ENCODE results near the gene LIPT2.

DNA sequence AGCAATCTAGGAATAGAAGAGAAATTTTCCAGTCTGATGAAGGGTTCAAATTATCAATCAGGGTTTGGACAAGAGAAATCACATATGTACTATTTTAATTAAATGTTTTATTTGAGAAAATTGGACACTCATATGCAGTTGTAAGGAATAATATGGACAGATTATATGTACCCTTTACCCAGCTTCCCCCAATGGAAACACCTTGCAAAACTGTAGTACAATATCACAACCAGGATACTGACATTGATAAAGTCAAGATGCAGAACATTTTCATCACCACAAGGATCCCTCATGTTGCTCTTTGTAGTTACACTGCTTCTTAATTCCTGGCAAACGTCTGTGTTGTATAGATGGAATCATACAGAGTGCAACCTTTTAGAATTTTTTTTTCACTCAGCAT, 1.4 kb upstream of the LIPT2 start:
- TF ChIP-seq, protein P1, sequence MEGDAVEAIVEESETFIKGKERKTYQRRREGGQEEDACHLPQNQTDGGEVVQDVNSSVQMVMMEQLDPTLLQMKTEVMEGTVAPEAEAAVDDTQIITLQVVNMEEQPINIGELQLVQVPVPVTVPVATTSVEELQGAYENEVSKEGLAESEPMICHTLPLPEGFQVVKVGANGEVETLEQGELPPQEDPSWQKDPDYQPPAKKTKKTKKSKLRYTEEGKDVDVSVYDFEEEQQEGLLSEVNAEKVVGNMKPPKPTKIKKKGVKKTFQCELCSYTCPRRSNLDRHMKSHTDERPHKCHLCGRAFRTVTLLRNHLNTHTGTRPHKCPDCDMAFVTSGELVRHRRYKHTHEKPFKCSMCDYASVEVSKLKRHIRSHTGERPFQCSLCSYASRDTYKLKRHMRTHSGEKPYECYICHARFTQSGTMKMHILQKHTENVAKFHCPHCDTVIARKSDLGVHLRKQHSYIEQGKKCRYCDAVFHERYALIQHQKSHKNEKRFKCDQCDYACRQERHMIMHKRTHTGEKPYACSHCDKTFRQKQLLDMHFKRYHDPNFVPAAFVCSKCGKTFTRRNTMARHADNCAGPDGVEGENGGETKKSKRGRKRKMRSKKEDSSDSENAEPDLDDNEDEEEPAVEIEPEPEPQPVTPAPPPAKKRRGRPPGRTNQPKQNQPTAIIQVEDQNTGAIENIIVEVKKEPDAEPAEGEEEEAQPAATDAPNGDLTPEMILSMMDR (IDR thresholded peaks at IDR 0.05) = no peak
- TF ChIP-seq POLR2A (IDR thresholded peaks at IDR 0.05) = no peak
